Mesenchymal stem cell (in vitro differentiated cells and primary cell): ENCODE measurements around the gene DAD1.

Source experiments
- DNase-seq: peaks from one replicate; pipeline ENCODE4 v3.0.0-alpha.2; 2013
- H2AFZ ChIP-seq: one replicate; pipeline ENCODE4 v1.6.1; 2013; ENCODE audit warnings: low read depth, mild to moderate bottlenecking, control low read depth, inconsistent platforms, low read length, moderate library complexity
- H2AK5ac ChIP-seq: 2 replicates; pipeline ENCODE4 v1.6.1; 2013; ENCODE audit warnings: low read length, moderate library complexity, mild to moderate bottlenecking, inconsistent platforms; ENCODE audit not compliant: severe bottlenecking
- H2BK120ac ChIP-seq: one replicate; pipeline ENCODE4 v1.6.1; 2013; ENCODE audit warnings: low read depth, mild to moderate bottlenecking, inconsistent platforms, low read length, moderate library complexity
- H2BK12ac ChIP-seq, 2 experiments: one replicate each; pipeline ENCODE4 v1.6.1; 2013; ENCODE audit warnings: inconsistent platforms in 2 of 2, low read length in 2 of 2, mild to moderate bottlenecking in 2 of 2, moderate library complexity in 2 of 2, control low read depth in 1 of 2
- H2BK15ac ChIP-seq: one replicate; pipeline ENCODE4 v1.6.1; 2013; ENCODE audit warnings: mild to moderate bottlenecking, low read depth, inconsistent platforms; ENCODE audit not compliant: poor library complexity, severe bottlenecking
- H2BK5ac ChIP-seq: 2 replicates; pipeline ENCODE4 v1.6.1; 2013; ENCODE audit warnings: low read depth, mild to moderate bottlenecking, low read length, control low read depth, inconsistent platforms; ENCODE audit not compliant: poor library complexity, severe bottlenecking
- H3K14ac ChIP-seq, 2 experiments: one replicate each; pipeline ENCODE4 v1.6.1; 2013; ENCODE audit warnings: inconsistent platforms in 2 of 2, low read length in 2 of 2, control low read depth in 1 of 2, mild to moderate bottlenecking in 1 of 2, moderate library complexity in 1 of 2
- H3K18ac ChIP-seq, 2 experiments: one replicate each; pipeline ENCODE4 v1.6.1; 2013; ENCODE audit warnings: inconsistent platforms in 2 of 2, low read length in 2 of 2, control low read depth in 1 of 2, low read depth in 1 of 2, mild to moderate bottlenecking in 1 of 2
- H3K23ac ChIP-seq, 2 experiments: one replicate each; pipeline ENCODE4 v1.6.1; 2013; ENCODE audit warnings: inconsistent platforms in 2 of 2, low read length in 2 of 2, mild to moderate bottlenecking in 2 of 2, moderate library complexity in 2 of 2, control low read depth in 1 of 2
- H3K27ac ChIP-seq: 2 replicates; pipeline ENCODE4 v1.5.1; 2013; ENCODE audit warnings: mild to moderate bottlenecking, moderate library complexity, low read length, control low read depth, inconsistent platforms; ENCODE audit not compliant: poor library complexity, severe bottlenecking
- H3K27me3 ChIP-seq, 2 experiments: 2 replicates each; pipeline versions ENCODE4 v1.6.1 to v1.7.0; 2013; ENCODE audit warnings: low read length in 2 of 2, mild to moderate bottlenecking in 2 of 2, moderate library complexity in 2 of 2, control low read depth in 1 of 2, inconsistent platforms in 1 of 2; ENCODE audit not compliant: control insufficient read depth in 1 of 2, insufficient read depth in 1 of 2
- H3K36me3 ChIP-seq, 2 experiments: 2 replicates each; pipeline versions ENCODE4 v1.6.1 to v1.7.0; 2013; ENCODE audit warnings: low read length in 2 of 2, control low read depth in 1 of 2, inconsistent platforms in 1 of 2, low read depth in 1 of 2, mild to moderate bottlenecking in 1 of 2; ENCODE audit not compliant: insufficient read depth in 2 of 2, control insufficient read depth in 1 of 2
- H3K4ac ChIP-seq, 2 experiments: one replicate each; pipeline ENCODE4 v1.6.1; 2013; ENCODE audit warnings: inconsistent platforms in 2 of 2, low read length in 2 of 2, mild to moderate bottlenecking in 2 of 2, moderate library complexity in 2 of 2, control low read depth in 1 of 2, low read depth in 1 of 2
- H3K4me1 ChIP-seq: 2 replicates; pipeline ENCODE4 v1.6.1; 2013; ENCODE audit warnings: low read depth, low read length, control low read depth; ENCODE audit not compliant: control insufficient read depth, insufficient read depth
- H3K4me2 ChIP-seq: 2 replicates; pipeline ENCODE4 v1.6.1; 2013; ENCODE audit warnings: low read length, mild to moderate bottlenecking, inconsistent platforms; ENCODE audit not compliant: poor library complexity, severe bottlenecking
- H3K4me3 ChIP-seq, 2 experiments: 2 replicates each; pipeline versions ENCODE4 v1.5.1 to v1.7.0; 2013; ENCODE audit warnings: low read length in 2 of 2, mild to moderate bottlenecking in 2 of 2, control low read depth in 1 of 2, low read depth in 1 of 2; ENCODE audit not compliant: insufficient read depth in 1 of 2
- H3K79me1 ChIP-seq: replicated peaks from 2 replicates; pipeline ENCODE4 v1.6.1; 2013; ENCODE audit warnings: mild to moderate bottlenecking, control low read depth, low read length, inconsistent platforms; ENCODE audit not compliant: poor library complexity, severe bottlenecking
- H3K9ac ChIP-seq: 2 replicates; pipeline ENCODE4 v1.7.0; 2013; ENCODE audit warnings: mild to moderate bottlenecking, low read length, moderate library complexity
- H3K9me3 ChIP-seq: 2 replicates; pipeline ENCODE4 v1.7.0; 2013; ENCODE audit warnings: mild to moderate bottlenecking, low read length; ENCODE audit not compliant: control insufficient read depth
- H4K8ac ChIP-seq: one replicate; pipeline ENCODE4 v1.6.1; 2013; ENCODE audit warnings: inconsistent platforms, mild to moderate bottlenecking, low read length, moderate library complexity
- H4K91ac ChIP-seq: one replicate; pipeline ENCODE4 v1.6.1; 2013; ENCODE audit warnings: mild to moderate bottlenecking, low read length, inconsistent platforms
- WGBS: methylation state at CpG from one replicate; pipeline ENCODE4 v1.1.7; 2013; ENCODE audit warnings: mixed read lengths; 5-methylcytosine and 5-hydroxymethylcytosine counted together

Gene DAD1

DNA sequence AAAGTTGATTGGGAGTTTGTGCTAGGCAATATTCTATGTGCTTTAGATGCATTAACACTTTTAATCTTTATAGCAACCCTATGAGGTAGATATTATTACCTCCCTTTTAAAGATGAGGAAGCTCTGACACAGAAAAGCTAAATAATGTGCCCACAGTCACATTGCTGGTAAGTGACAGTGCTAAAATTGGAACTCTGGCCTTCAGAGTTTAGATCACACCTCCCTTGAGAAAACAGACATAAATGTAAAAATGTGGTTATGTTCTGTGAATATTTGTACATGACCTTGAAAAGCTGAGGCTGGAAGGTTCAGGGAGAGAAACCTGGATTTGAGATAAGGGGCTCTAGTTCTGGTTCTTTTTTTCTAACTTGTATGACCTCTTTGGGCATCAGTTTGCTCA lies 11.0 kb upstream of the DAD1 start:
- no peak overlapping the region for H3K27ac ChIP-seq
- H4K91ac ChIP-seq, result no peak overlapping the region
- no peak overlapping the region for H2BK5ac ChIP-seq
- no peak overlapping the region for H3K14ac ChIP-seq
- no peaks in the 10 kb centered on the region for H3K9me3 ChIP-seq
- no peak overlapping the region for H4K8ac ChIP-seq
- no peaks in the 10 kb centered on the region for H3K27me3 ChIP-seq
- H3K4me2 ChIP-seq, result no peak overlapping the region
- H3K23ac ChIP-seq, result no peak overlapping the region
- no peak overlapping the region for H2BK12ac ChIP-seq
- H3K18ac ChIP-seq, result no peak overlapping the region
- H3K79me1 ChIP-seq, result peaks cover 25% of the 10 kb centered on the region
- peaks cover 7% of the 10 kb centered on the region for H3K4me1 ChIP-seq
- H2AK5ac ChIP-seq, result no peak overlapping the region
- H3K36me3 ChIP-seq, result peaks cover 28 to 43% of the 10 kb centered on the region in 2 experiments
- H3K4ac ChIP-seq, result no peak overlapping the region
- peak overlapping the region in 1 of 2 experiments; percentile 100 for H3K4me3 ChIP-seq
- no peak overlapping the region for H2AFZ ChIP-seq
- peak overlapping the region; percentile 97 for H3K9ac ChIP-seq
- no peak overlapping the region for H2BK120ac ChIP-seq
- no peak for DNase-seq
- H2BK15ac ChIP-seq, result no peak overlapping the region

DNA sequence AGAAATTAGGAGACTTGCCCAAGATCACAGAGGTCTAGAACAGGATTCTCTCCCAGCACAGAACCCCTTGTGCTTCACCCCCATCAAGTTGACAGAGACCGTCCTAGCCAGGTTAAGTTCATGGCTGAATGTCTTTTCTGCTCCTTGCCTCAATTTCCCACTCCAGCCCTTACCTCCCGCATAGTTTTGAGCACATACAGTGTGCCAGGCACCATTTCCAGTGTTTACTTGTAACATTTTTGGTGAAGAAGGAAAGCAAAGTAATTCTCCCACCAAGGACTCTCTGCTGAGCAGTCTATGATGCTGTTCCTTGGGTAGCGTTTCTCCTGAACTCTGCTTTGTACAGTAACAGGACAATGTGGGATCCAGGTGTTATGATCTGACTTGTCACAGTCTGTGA lies 10.3 kb upstream of the DAD1 start:
- no peak overlapping the region for H2BK5ac ChIP-seq
- H3K23ac ChIP-seq, result no peak overlapping the region
- H3K4ac ChIP-seq, result no peak overlapping the region
- DNase-seq, result no peak
- peaks cover 23% of the 10 kb centered on the region for H3K79me1 ChIP-seq
- H3K18ac ChIP-seq, result peak overlapping the region; percentile 38 to 48
- peak overlapping the region in 1 of 2 experiments; percentile 100 for H3K4me3 ChIP-seq
- peak overlapping the region; percentile 97 for H3K9ac ChIP-seq
- H2BK12ac ChIP-seq, result peak overlapping the region in 1 of 2 experiments; percentile 1
- H3K4me2 ChIP-seq, result peak overlapping the region; percentile 58
- H3K14ac ChIP-seq, result no peak overlapping the region
- peak overlapping the region; percentile 52 for H3K27ac ChIP-seq
- no peak overlapping the region for H4K8ac ChIP-seq
- no peaks in the 10 kb centered on the region for H3K27me3 ChIP-seq
- H2BK15ac ChIP-seq, result no peak overlapping the region
- no peaks in the 10 kb centered on the region for H3K9me3 ChIP-seq
- peaks cover 22 to 36% of the 10 kb centered on the region in 2 experiments for H3K36me3 ChIP-seq
- H2AFZ ChIP-seq, result no peak overlapping the region
- WGBS, result 100% methylated on average over 3 of the region's 3 CpGs
- H2BK120ac ChIP-seq, result no peak overlapping the region
- peaks cover 7% of the 10 kb centered on the region for H3K4me1 ChIP-seq
- H2AK5ac ChIP-seq, result peak overlapping the region; percentile 70
- no peak overlapping the region for H4K91ac ChIP-seq

DNA sequence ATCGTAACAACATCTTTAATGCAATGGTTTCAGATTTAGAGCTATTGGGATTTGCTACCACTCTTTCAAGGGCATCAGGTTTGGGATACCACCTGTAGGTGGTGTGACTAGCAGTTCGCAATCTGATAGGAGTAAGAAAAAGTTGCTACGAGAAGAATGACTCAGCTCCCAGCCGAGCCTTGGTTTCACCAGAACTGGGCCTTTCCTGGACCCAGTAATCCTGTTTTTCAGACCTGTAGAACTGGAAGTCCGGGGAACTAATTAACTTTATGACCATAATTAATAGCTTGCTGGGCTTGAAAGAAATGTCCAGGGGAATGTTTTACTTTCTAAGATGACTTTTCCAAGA lies 9.8 kb upstream of the DAD1 start:
- Histone ChIP-seq H2BK120ac (no peak overlapping the region), H2BK15ac (no peak overlapping the region), H3K27me3 (peaks cover 0 to 3% of the 10 kb centered on the region in 2 experiments), H3K18ac (peak overlapping the region in 1 of 2 experiments; percentile 50), H3K4me2 (peak overlapping the region; percentile 58), H4K8ac (no peak overlapping the region), H3K27ac (peak overlapping the region; percentile 52), H3K9me3 (no peaks in the 10 kb centered on the region), H2AK5ac (no peak overlapping the region), H3K23ac (no peak overlapping the region), H4K91ac (no peak overlapping the region), H2AFZ (no peak overlapping the region), H2BK5ac (no peak overlapping the region), H3K4ac (no peak overlapping the region), H3K36me3 (peaks cover 21 to 33% of the 10 kb centered on the region in 2 experiments), H2BK12ac (no peak overlapping the region), H3K14ac (no peak overlapping the region), H3K79me1 (peaks cover 23% of the 10 kb centered on the region), H3K4me3 (peak overlapping the region; percentile 75 to 100), H3K9ac (peak overlapping the region; percentile 97), H3K4me1 (peaks cover 7% of the 10 kb centered on the region)
- 6% methylated on average over 4 of the region's 5 CpGs for WGBS
- DNase-seq, result peak; percentile 78

DNA sequence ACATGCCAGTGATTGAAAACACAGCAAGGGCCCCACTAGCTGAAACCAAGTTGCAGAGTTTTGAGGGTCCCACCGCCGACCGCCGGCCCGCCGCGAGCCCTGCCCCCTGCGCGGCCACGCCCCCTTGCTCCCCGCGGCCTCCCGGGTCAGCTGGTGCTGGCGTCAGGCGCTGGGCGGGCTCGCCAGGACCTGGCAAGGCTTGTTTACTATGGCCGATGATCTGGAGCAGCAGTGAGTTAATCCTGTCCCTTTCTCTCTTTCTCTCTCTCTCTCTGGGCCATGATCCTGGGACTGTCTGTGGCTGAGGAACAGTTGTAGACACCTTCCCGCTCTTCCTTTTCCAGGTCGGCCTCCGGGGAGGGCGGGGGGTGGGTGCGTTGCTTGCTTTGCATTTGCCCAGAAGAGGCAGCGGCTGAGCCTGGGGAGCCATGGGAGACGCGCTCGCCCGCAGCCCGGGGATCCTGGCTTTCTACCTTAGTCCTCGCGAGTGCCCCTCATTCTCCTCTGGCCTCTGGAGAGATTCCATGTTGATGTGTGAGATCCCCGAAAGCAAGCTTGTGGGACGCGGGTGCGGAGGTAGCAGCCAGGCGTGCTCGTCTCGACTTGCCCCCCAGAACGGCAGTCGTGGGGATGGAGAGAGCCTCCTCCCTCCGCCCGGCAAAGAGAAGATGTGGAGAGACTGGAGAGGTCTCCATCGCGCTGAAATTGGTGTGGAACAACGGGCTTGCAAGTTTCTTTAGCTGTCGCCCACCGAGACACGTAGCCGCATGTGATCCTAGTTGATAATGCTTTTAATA lies 9.3 kb upstream of the DAD1 start, which contains the start of gene ABHD4:
Gene ABHD4, plus strand, starts transcription at position 202 of the 797 bp plus-strand sequence. Its CDS starts 7 bp downstream, at position 209.
- Histone ChIP-seq H2BK120ac (peak within 1 kb of the TSS; percentile 93), H3K4me3 (peak within 1 kb of the TSS; percentile 75 to 100), H3K27ac (peak within 1 kb of the TSS; percentile 52), H2BK5ac (no peak within 1 kb of the TSS), H2AK5ac (no peak within 1 kb of the TSS), H3K9ac (peak within 1 kb of the TSS; percentile 97), H3K4me2 (peak within 1 kb of the TSS; percentile 58), H3K27me3 (peaks cover 0 to 6% of the 10 kb centered on the region in 2 experiments), H3K79me1 (peaks cover 23% of the 10 kb centered on the region), H3K23ac (no peak within 1 kb of the TSS), H4K8ac (peak within 1 kb of the TSS; percentile 43), H4K91ac (peak within 1 kb of the TSS; percentile 28), H2BK15ac (peak within 1 kb of the TSS; percentile 55), H3K36me3 (peaks cover 15 to 27% of the 10 kb centered on the region in 2 experiments), H2AFZ (peak within 1 kb of the TSS; percentile 75), H3K4ac (peak within 1 kb of the TSS; percentile 15 to 60), H3K14ac (peak within 1 kb of the TSS in 1 of 2 experiments; percentile 22), H3K9me3 (no peaks in the 10 kb centered on the region), H3K4me1 (peaks cover 5% of the 10 kb centered on the region), H2BK12ac (peak within 1 kb of the TSS in 1 of 2 experiments; percentile 29), H3K18ac (peak within 1 kb of the TSS; percentile 50 to 69)
- peak; percentile 75 for DNase-seq
- WGBS, result under 1% methylated on average over 44 of the region's 49 CpGs
